ENCODE results near the gene PLD4.

The PLD4 gene

GRCh38 chr14:104937694-104938365, 13.2 kb downstream of the PLD4 start:
- no peak overlapping the region for H3K4me3 ChIP-seq (ENCODE audit: low read depth, low read length)
- TF ChIP-seq CTCF (IDR thresholded peaks at IDR 0.05; ENCODE audit: low read depth, low read length): no peak

- H3K4me3 ChIP-seq (ENCODE audit: low read depth, low read length): no peak overlapping the region
- no peak for TF ChIP-seq CTCF (IDR thresholded peaks at IDR 0.05; ENCODE audit: low read depth, low read length)
Observed at GRCh38 chr14:104938436-104938835, 13.8 kb downstream of the PLD4 start.

GRCh38 chr14:104938960-104939359, 14.3 kb downstream of the PLD4 start:
- TF ChIP-seq CTCF (IDR thresholded peaks at IDR 0.05; ENCODE audit: low read depth, low read length): no peak
- H3K4me3 ChIP-seq (ENCODE audit: low read depth, low read length): no peak overlapping the region

- TF ChIP-seq CTCF (IDR thresholded peaks at IDR 0.05; ENCODE audit: low read depth, low read length): no peak
- H3K4me3 ChIP-seq (ENCODE audit: low read depth, low read length): no peak overlapping the region
Observed at GRCh38 chr14:104939666-104940410, 15.2 kb downstream of the PLD4 start.

- TF ChIP-seq CTCF (IDR thresholded peaks at IDR 0.05; ENCODE audit: low read depth, low read length): no peak
- H3K4me3 ChIP-seq (ENCODE audit: low read depth, low read length): no peak overlapping the region
Observed at GRCh38 chr14:104940526-104941150, 16.0 kb downstream of the PLD4 start.

GRCh38 chr14:104941508-104942365, 17.1 kb downstream of the PLD4 start:
- no peak for TF ChIP-seq CTCF (IDR thresholded peaks at IDR 0.05; ENCODE audit: low read depth, low read length)
- no peak overlapping the region for H3K4me3 ChIP-seq (ENCODE audit: low read depth, low read length)
